Neural progenitor cell (in vitro differentiated cells): Measurements from ENCODE around the gene ZNF575. TPM values are rescaled to one million over a fixed set of nuclear protein-coding genes. Genes with fewer than 3 reads are reported as not detected.

Experiments used
- DNase-seq: peaks from one replicate; pipeline ENCODE4 v3.0.0-alpha.2; 2016; ENCODE audit warnings: low spot score
- H2AFZ ChIP-seq: fragments of 200-600 bp; sonication (generic); replicated peaks from 2 replicates; pipeline ENCODE4 v1.6.1; 2016; ENCODE audit warnings: antibody characterized with exemption
- H3F3A ChIP-seq: fragments of 200-600 bp; sonication (generic); 2 replicates; pipeline ENCODE4 v1.6.1; 2016; ENCODE audit warnings: antibody characterized with exemption, low read depth
- H3K27ac ChIP-seq: fragments of 200-600 bp; sonication (generic); 2 replicates; pipeline ENCODE4 v1.5.1; 2016; ENCODE audit warnings: mild to moderate bottlenecking
- H3K27me3 ChIP-seq: fragments of 200-600 bp; sonication (generic); 2 replicates; pipeline ENCODE4 v1.6.1; 2016; ENCODE audit warnings: mild to moderate bottlenecking, moderate library complexity
- H3K36me3 ChIP-seq: fragments of 200-600 bp; sonication (generic); 2 replicates; pipeline ENCODE4 v1.5.1; 2016
- H3K4me1 ChIP-seq: fragments of 200-600 bp; sonication (generic); 2 replicates; pipeline ENCODE4 v1.6.1; 2016; ENCODE audit warnings: mixed run types
- H3K4me2 ChIP-seq: fragments of 200-600 bp; sonication (generic); 2 replicates; pipeline ENCODE4 v1.6.1; 2016
- H3K4me3 ChIP-seq: fragments of 200-600 bp; sonication (generic); 2 replicates; pipeline ENCODE4 v1.5.1; 2016
- H3K79me2 ChIP-seq: fragments of 200-600 bp; sonication (generic); 2 replicates; pipeline ENCODE4 v1.6.1; 2016; ENCODE audit warnings: low read depth
- H3K9ac ChIP-seq: fragments of 200-600 bp; sonication (generic); 2 replicates; pipeline ENCODE4 v1.6.1; 2016
- H3K9me3 ChIP-seq: fragments of 200-600 bp; sonication (generic); 2 replicates; pipeline ENCODE4 v1.5.1; 2016; ENCODE audit warnings: low read depth
- H4K20me1 ChIP-seq: fragments of 200-600 bp; sonication (generic); 2 replicates; pipeline ENCODE4 v1.6.1; 2016; ENCODE audit warnings: low read depth
- H3K27ac Mint-ChIP-seq: 3 replicates; pipeline ENCODE4 v1.8.0; 2021; ENCODE audit warnings: mixed read lengths
- H3K27me3 Mint-ChIP-seq: 2 replicates; pipeline ENCODE4 v1.8.0; 2022; ENCODE audit warnings: low read depth, mild to moderate bottlenecking, inconsistent platforms, moderate library complexity, mixed read lengths; ENCODE audit not compliant: insufficient read depth
- H3K36me3 Mint-ChIP-seq: 3 replicates; pipeline ENCODE4 v1.8.0; 2021; ENCODE audit warnings: mixed read lengths
- H3K4me1 Mint-ChIP-seq: 3 replicates; pipeline ENCODE4 v1.8.0; 2021; ENCODE audit warnings: mixed read lengths
- H3K4me3 Mint-ChIP-seq: 3 replicates; pipeline ENCODE4 v1.8.0; 2021; ENCODE audit warnings: mild to moderate bottlenecking, moderate library complexity, mixed read lengths
- H3K9me3 Mint-ChIP-seq: 3 replicates; pipeline ENCODE4 v1.8.0; 2020; ENCODE audit warnings: mixed read lengths
- CTCF ChIP-seq: fragments of 200-600 bp; sonication (generic); IDR thresholded peaks from 2 replicates; pipeline ENCODE4 v1.5.1; 2017; ENCODE audit warnings: antibody characterized with exemption, mild to moderate bottlenecking
- EZH2 ChIP-seq: fragments of 200-600 bp; sonication (generic); IDR thresholded peaks from 2 replicates; pipeline ENCODE4 v1.6.1; 2017; ENCODE audit warnings: antibody characterized with exemption, mild to moderate bottlenecking, moderate library complexity
- EZH2phosphoT487 ChIP-seq: fragments of 200-600 bp; sonication (generic); IDR thresholded peaks from 2 replicates; pipeline ENCODE4 v1.6.1; 2017; ENCODE audit warnings: antibody characterized with exemption
- total RNA-seq: library from RNA; depleted of rRNA; stranded (reverse); fragments of >200 nt; gene quantifications from 2 replicates; pipeline ENCODE4 v1.2.3, GENCODE V29; 2015; ENCODE audit warnings: low replicate concordance

Gene ZNF575
- total RNA-seq, 1 donor from 2014 or later = not detected

GRCh38 chr19:43502419-43502976, 30.5 kb upstream of the ZNF575 start:
- peaks cover 22% of the 10 kb centered on the region for H3F3A ChIP-seq
- Mint-ChIP-seq H3K4me1 (peaks cover 17% of the 10 kb centered on the region), H3K27ac (no peak overlapping the region), H3K27me3 (peaks cover 12% of the 10 kb centered on the region), H3K4me3 (peak overlapping the region; percentile 84), H3K36me3 (peaks cover 5% of the 10 kb centered on the region), H3K9me3 (no peaks in the 10 kb centered on the region)
- no peaks in the 10 kb centered on the region for H4K20me1 ChIP-seq
- no peak overlapping the region for H3K4me2 ChIP-seq
- H3K4me3 ChIP-seq = no peak overlapping the region
- DNase-seq = no peak
- H3K9me3 ChIP-seq = no peaks in the 10 kb centered on the region
- H3K9ac ChIP-seq = no peak overlapping the region
- no peaks in the 10 kb centered on the region for H3K36me3 ChIP-seq
- no peak overlapping the region for H2AFZ ChIP-seq
- TF ChIP-seq EZH2 = no peak
- no peak for TF ChIP-seq EZH2phosphoT487
- TF ChIP-seq CTCF = no peak
- peaks cover 12% of the 10 kb centered on the region for H3K27me3 ChIP-seq
- peaks cover 5% of the 10 kb centered on the region for H3K4me1 ChIP-seq
- H3K79me2 ChIP-seq = no peaks in the 10 kb centered on the region
- H3K27ac ChIP-seq = no peak overlapping the region

- Histone ChIP-seq H4K20me1 (no peaks in the 10 kb centered on the region), H3K79me2 (no peaks in the 10 kb centered on the region), H3K4me2 (peak overlapping the region; percentile 98), H3K4me1 (peaks cover 5% of the 10 kb centered on the region), H3F3A (peaks cover 22% of the 10 kb centered on the region), H3K36me3 (no peaks in the 10 kb centered on the region), H3K27ac (no peak overlapping the region), H3K27me3 (peaks cover 12% of the 10 kb centered on the region), H3K4me3 (peak overlapping the region; percentile 72), H3K9ac (peak overlapping the region; percentile 15), H2AFZ (peak overlapping the region; percentile 95), H3K9me3 (no peaks in the 10 kb centered on the region)
- Mint-ChIP-seq H3K9me3 (no peaks in the 10 kb centered on the region), H3K4me1 (peaks cover 17% of the 10 kb centered on the region), H3K36me3 (peaks cover 7% of the 10 kb centered on the region), H3K4me3 (peak overlapping the region; percentile 84), H3K27me3 (peaks cover 12% of the 10 kb centered on the region), H3K27ac (no peak overlapping the region)
- TF ChIP-seq EZH2phosphoT487 = no peak
- TF ChIP-seq CTCF = peak; percentile 60
- peak; percentile 99 for DNase-seq
Measured at GRCh38 chr19:43503501-43504425, 29.2 kb upstream of the ZNF575 start.

GRCh38 chr19:43504426-43505185, 28.4 kb upstream of the ZNF575 start, which contains the start of gene PHLDB3:
TSS of gene PHLDB3 (minus strand) at chr19:43504746. CDS start at chr19:43504118, 628 bp downstream.
- Histone ChIP-seq H3K27ac (no peak within 1 kb of the TSS), H2AFZ (peak within 1 kb of the TSS; percentile 95), H3K4me3 (peak within 1 kb of the TSS; percentile 72), H4K20me1 (no peaks in the 10 kb centered on the region), H3K36me3 (no peaks in the 10 kb centered on the region), H3K79me2 (no peaks in the 10 kb centered on the region), H3K9ac (peak within 1 kb of the TSS; percentile 15), H3F3A (peaks cover 22% of the 10 kb centered on the region), H3K4me1 (peaks cover 5% of the 10 kb centered on the region), H3K9me3 (no peaks in the 10 kb centered on the region), H3K27me3 (peaks cover 12% of the 10 kb centered on the region), H3K4me2 (peak within 1 kb of the TSS; percentile 98)
- peaks cover 10% of the 10 kb centered on the region for H3K36me3 Mint-ChIP-seq
- H3K4me1 Mint-ChIP-seq = peaks cover 17% of the 10 kb centered on the region
- no peak within 1 kb of the TSS for H3K27ac Mint-ChIP-seq
- no peak for DNase-seq
- H3K4me3 Mint-ChIP-seq = peak within 1 kb of the TSS; percentile 84
- TF ChIP-seq CTCF (no peak), EZH2 (no peak), EZH2phosphoT487 (no peak)
- H3K9me3 Mint-ChIP-seq = no peaks in the 10 kb centered on the region
- peaks cover 10% of the 10 kb centered on the region for H3K27me3 Mint-ChIP-seq
